Measurements from ENCODE around the gene OSBPL1A. TPM values are rescaled to one million over a fixed set of nuclear protein-coding genes. Genes with fewer than 3 reads are reported as not detected.

OSBPL1A gene
- total and polyA plus RNA-seq, 4 donors: 12.6 to 38.8 (median 26.0) TPM

- peak overlapping the region; percentile 89 to 95 for H3K27ac ChIP-seq (ENCODE audit: low read depth in 1 of 2, low read length in 1 of 2)
These were observed 28.4 kb upstream of the OSBPL1A start for GRCh38 chr18:24426073-24426397.

GRCh38 chr18:24421831-24422230 lies 24.2 kb upstream of the OSBPL1A start:
- no peak for DNase-seq
- Histone ChIP-seq H3K9ac (ENCODE audit: insufficient read depth in 1 of 2, low read length in 2 of 2) (no peak overlapping the region), H3K9me3 (ENCODE audit: control insufficient read depth in 4 of 4, insufficient read depth in 3 of 4, low read length in 3 of 4) (peaks cover 0 to 4% (median 0%) of the 10 kb centered on the region in 4 donors), H3K27me3 (ENCODE audit: control insufficient read depth in 3 of 3, insufficient read depth in 3 of 3, low read length in 2 of 3) (peaks cover 0 to 15% (median 15%) of the 10 kb centered on the region in 3 donors), H3K36me3 (ENCODE audit: control insufficient read depth in 4 of 4, insufficient read depth in 4 of 4, low read length in 4 of 4) (no peaks in the 10 kb centered on the region), H3K4me3 (no peak overlapping the region), H3K27ac (ENCODE audit: low read depth in 1 of 2, low read length in 1 of 2) (no peak overlapping the region), H3K4me1 (ENCODE audit: control insufficient read depth in 5 of 5, insufficient read depth in 5 of 5, low read length in 5 of 5) (no peaks in the 10 kb centered on the region)
- TF ChIP-seq CTCF (IDR thresholded peaks at IDR 0.05; ENCODE audit: control extremely low read depth, extremely low read depth): no peak
- WGBS, 2 donors: 11 to 43% methylated on average over 1 of the region's 1 CpG
- ATAC-seq (ENCODE audit: insufficient read depth, low FRiP score): no peak

More at GRCh38 chr18:24426073-24426397, 28.4 kb upstream of the OSBPL1A start:
- whole genome bisulfite sequencing, 2 donors: 42 to 44% methylated on average over 11 of the region's 11 CpGs
- Histone ChIP-seq H3K9ac (ENCODE audit: insufficient read depth in 1 of 2, low read length in 2 of 2) (no peak overlapping the region), H3K36me3 (ENCODE audit: control insufficient read depth in 4 of 4, insufficient read depth in 4 of 4, low read length in 4 of 4) (peaks cover 0 to 7% (median 2%) of the 10 kb centered on the region in 4 donors), H3K9me3 (ENCODE audit: control insufficient read depth in 4 of 4, insufficient read depth in 3 of 4, low read length in 3 of 4) (peaks cover 0 to 4% (median 0%) of the 10 kb centered on the region in 4 donors), H3K4me3 (peak overlapping the region; percentile 92), H3K27me3 (ENCODE audit: control insufficient read depth in 3 of 3, insufficient read depth in 3 of 3, low read length in 2 of 3) (peaks cover 0 to 15% (median 15%) of the 10 kb centered on the region in 3 donors), H3K4me1 (ENCODE audit: control insufficient read depth in 5 of 5, insufficient read depth in 5 of 5, low read length in 5 of 5) (peaks cover 0 to 7% (median 5%) of the 10 kb centered on the region in 5 donors)
- ATAC-seq (ENCODE audit: insufficient read depth, low FRiP score) (no peak), DNase-seq (no peak)
- no peak for TF ChIP-seq CTCF (IDR thresholded peaks at IDR 0.05; ENCODE audit: control extremely low read depth, extremely low read depth)

- Histone ChIP-seq H3K27me3 (ENCODE audit: control insufficient read depth in 3 of 3, insufficient read depth in 3 of 3, low read length in 2 of 3) (peaks cover 0 to 15% (median 15%) of the 10 kb centered on the region in 3 donors), H3K27ac (ENCODE audit: low read depth in 1 of 2, low read length in 1 of 2) (no peak overlapping the region), H3K9me3 (ENCODE audit: control insufficient read depth in 4 of 4, insufficient read depth in 3 of 4, low read length in 3 of 4) (peaks cover 0 to 6% (median 0%) of the 10 kb centered on the region in 4 donors), H3K4me1 (ENCODE audit: control insufficient read depth in 5 of 5, insufficient read depth in 5 of 5, low read length in 5 of 5) (no peaks in the 10 kb centered on the region), H3K9ac (ENCODE audit: insufficient read depth in 1 of 2, low read length in 2 of 2) (no peak overlapping the region), H3K36me3 (ENCODE audit: control insufficient read depth in 4 of 4, insufficient read depth in 4 of 4, low read length in 4 of 4) (no peaks in the 10 kb centered on the region), H3K4me3 (no peak overlapping the region)
- DNase-seq: no peak
- WGBS, 2 donors: 85 to 91% methylated on average over 4 of the region's 4 CpGs
- no peak for ATAC-seq (ENCODE audit: insufficient read depth, low FRiP score)
- TF ChIP-seq CTCF (IDR thresholded peaks at IDR 0.05; ENCODE audit: control extremely low read depth, extremely low read depth): no peak
These were observed 22.9 kb upstream of the OSBPL1A start for GRCh38 chr18:24420551-24420950.

GRCh38 chr18:24417480-24417879 lies 19.9 kb upstream of the OSBPL1A start:
- no peak for ATAC-seq (ENCODE audit: insufficient read depth, low FRiP score)
- 60 to 67% methylated on average over 3 of the region's 3 CpGs for WGBS, 2 donors
- Histone ChIP-seq H3K36me3 (ENCODE audit: control insufficient read depth in 4 of 4, insufficient read depth in 4 of 4, low read length in 4 of 4) (no peaks in the 10 kb centered on the region), H3K4me3 (no peak overlapping the region), H3K4me1 (ENCODE audit: control insufficient read depth in 5 of 5, insufficient read depth in 5 of 5, low read length in 5 of 5) (no peaks in the 10 kb centered on the region), H3K9ac (ENCODE audit: insufficient read depth in 1 of 2, low read length in 2 of 2) (no peak overlapping the region), H3K9me3 (ENCODE audit: control insufficient read depth in 4 of 4, insufficient read depth in 3 of 4, low read length in 3 of 4) (peaks cover 0 to 5% (median 0%) of the 10 kb centered on the region in 4 donors), H3K27me3 (ENCODE audit: control insufficient read depth in 3 of 3, insufficient read depth in 3 of 3, low read length in 2 of 3) (peaks cover 0 to 5% (median 0%) of the 10 kb centered on the region in 3 donors), H3K27ac (ENCODE audit: low read depth in 1 of 2, low read length in 1 of 2) (no peak overlapping the region)
- no peak for TF ChIP-seq CTCF (IDR thresholded peaks at IDR 0.05; ENCODE audit: control extremely low read depth, extremely low read depth)
- peak in 2 of 3 donors; percentile 33 to 46 for DNase-seq

All from lung (tissue), 12 donors.